ENCODE results near the gene CDH4. TPM values are rescaled to one million over a fixed set of nuclear protein-coding genes. Genes with fewer than 3 reads are reported as not detected.

Gene CDH4
- total and polyA plus RNA-seq, 2 of the 8 experiments (the other 6 are each of a cell fraction or from before 2014, with no cell fraction given): 4.3 to 7.9 TPM

DNA sequence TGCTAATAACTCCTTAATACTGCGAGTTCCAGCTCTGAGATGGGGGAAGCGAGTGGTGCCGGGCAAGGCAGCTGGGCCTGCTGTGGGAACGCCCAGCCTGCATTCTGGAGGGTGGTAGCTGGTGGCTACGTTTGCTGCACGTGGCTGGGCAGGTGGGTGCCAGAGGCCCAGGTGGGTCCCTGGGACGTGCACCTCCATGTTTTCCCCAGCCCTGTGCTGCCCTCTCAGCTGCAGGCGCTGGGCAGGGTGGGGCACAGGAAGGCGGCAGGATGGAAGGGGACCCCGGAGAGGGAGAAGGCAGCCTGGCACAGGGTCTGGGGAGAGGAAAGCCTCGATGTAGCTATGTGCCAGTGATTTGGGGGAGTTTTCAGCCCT lies 388.8 kb downstream of the CDH4 start:
- Histone ChIP-seq H2BK15ac (ENCODE audit: low read length) (no peak overlapping the region), H3K27me3 (replicated peaks in 1 of 4; ENCODE audit: control insufficient read depth in 3 of 4, extremely low read depth in 1 of 4, insufficient read depth in 3 of 4, low read length in 3 of 4) (peaks cover 0 to 3% (median 2%) of the 10 kb centered on the region in 4 experiments; a peak in 3 of 7 replicates)
- TF ChIP-seq SIRT6 (IDR thresholded peaks at IDR 0.05; ENCODE audit: low read length) (no peak), YY1 (IDR thresholded peaks at IDR 0.05; ENCODE audit: low read depth, low read length) (no peak), EGR1 (IDR thresholded peaks at IDR 0.05; ENCODE audit: borderline replicate concordance, low read depth, low read length) (no peak), RFX5 (IDR thresholded peaks at IDR 0.05; ENCODE audit: borderline replicate concordance, low read depth, low read length) (no peak), FOSL1 (IDR thresholded peaks at IDR 0.05; ENCODE audit: insufficient read depth, low read depth, low read length) (no peak), CEBPB (IDR thresholded peaks at IDR 0.05; ENCODE audit: low read depth, low read length) (no peak), GTF2F1 (IDR thresholded peaks at IDR 0.05; ENCODE audit: borderline replicate concordance, low read depth, low read length) (no peak), BCL11A (IDR thresholded peaks at IDR 0.05; ENCODE audit: low read depth in 2 of 2, low read length in 2 of 2) (no peak), TAF7 (optimal IDR thresholded peaks at IDR 0.05; ENCODE audit: borderline replicate concordance, low read depth, low read length) (no peak), SUZ12 (IDR thresholded peaks at IDR 0.05; ENCODE audit: low read length) (no peak), TAF1 (IDR thresholded peaks at IDR 0.05; ENCODE audit: low read depth, low read length) (no peak), CBX5 (IDR thresholded peaks at IDR 0.05; ENCODE audit: low read depth, low read length) (no peak)
- TF ChIP-seq, protein P1, sequence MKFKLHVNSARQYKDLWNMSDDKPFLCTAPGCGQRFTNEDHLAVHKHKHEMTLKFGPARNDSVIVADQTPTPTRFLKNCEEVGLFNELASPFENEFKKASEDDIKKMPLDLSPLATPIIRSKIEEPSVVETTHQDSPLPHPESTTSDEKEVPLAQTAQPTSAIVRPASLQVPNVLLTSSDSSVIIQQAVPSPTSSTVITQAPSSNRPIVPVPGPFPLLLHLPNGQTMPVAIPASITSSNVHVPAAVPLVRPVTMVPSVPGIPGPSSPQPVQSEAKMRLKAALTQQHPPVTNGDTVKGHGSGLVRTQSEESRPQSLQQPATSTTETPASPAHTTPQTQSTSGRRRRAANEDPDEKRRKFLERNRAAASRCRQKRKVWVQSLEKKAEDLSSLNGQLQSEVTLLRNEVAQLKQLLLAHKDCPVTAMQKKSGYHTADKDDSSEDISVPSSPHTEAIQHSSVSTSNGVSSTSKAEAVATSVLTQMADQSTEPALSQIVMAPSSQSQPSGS (IDR thresholded peaks at IDR 0.05; ENCODE audit: low read length): no peak

More for the DNA sequence above, 388.8 kb downstream of the CDH4 start:
- Histone ChIP-seq H2AK5ac (ENCODE audit: low read depth, low read length) (no peak overlapping the region), H4K8ac (ENCODE audit: extremely low read depth, insufficient read depth, low read length) (peak overlapping the region; percentile 80), H4K5ac (ENCODE audit: insufficient read length, low read depth, low read length) (no peak overlapping the region), H4K20me1 (replicated peaks in 1 of 2; ENCODE audit: control insufficient read depth in 1 of 2, insufficient read depth in 2 of 2, low read length in 2 of 2) (no peaks in the 10 kb centered on the region), H3K18ac (ENCODE audit: extremely low read depth, low read length) (no peak overlapping the region), H4K91ac (replicated peaks; ENCODE audit: insufficient read length, low read length) (no peak overlapping the region), H3K56ac (replicated peaks; ENCODE audit: insufficient read length, low read depth, low read length) (no peak overlapping the region), H3K4me3 (ENCODE audit: extremely low read depth in 1 of 4, insufficient read depth in 2 of 4, low read depth in 3 of 4, low read length in 4 of 4) (no peak overlapping the region), H2BK5ac (ENCODE audit: low read depth, low read length) (no peak overlapping the region), H3K23me2 (ENCODE audit: low read depth, low read length) (no peaks in the 10 kb centered on the region), H3K23ac (ENCODE audit: insufficient read length) (no peak overlapping the region), H3K14ac (ENCODE audit: insufficient read length) (no peak overlapping the region), H3K36me3 (ENCODE audit: control insufficient read depth in 2 of 4, insufficient read depth in 4 of 4, low read length in 3 of 4) (no peaks in the 10 kb centered on the region), H3K4me2 (ENCODE audit: insufficient read depth in 1 of 2, low read depth in 2 of 2, low read length in 2 of 2) (no peak overlapping the region), H2BK120ac (replicated peaks; ENCODE audit: low read depth, low read length) (no peak overlapping the region), H2BK12ac (ENCODE audit: low read depth, low read length) (no peak overlapping the region), H2BK20ac (ENCODE audit: low read length) (no peak overlapping the region), H3K9ac (replicated peaks in 1 of 4; ENCODE audit: extremely low read depth in 1 of 4, low read depth in 3 of 4, low read length in 3 of 4) (no peak overlapping the region), H3K9me3 (ENCODE audit: insufficient read depth in 2 of 2, low read depth in 1 of 2, low read length in 1 of 2) (no peaks in the 10 kb centered on the region), H3K79me2 (ENCODE audit: control insufficient read depth in 1 of 2, insufficient read depth in 2 of 2, low read length in 2 of 2) (no peaks in the 10 kb centered on the region), H3K27ac (ENCODE audit: low read depth, low read length) (no peak overlapping the region), H3K79me1 (ENCODE audit: low read depth, low read length) (no peaks in the 10 kb centered on the region), H3K4ac (replicated peaks; ENCODE audit: insufficient read length, low read depth, low read length) (no peak overlapping the region), H2AFZ (ENCODE audit: low read length) (no peak overlapping the region), H3K4me1 (replicated peaks in 1 of 4; ENCODE audit: control insufficient read depth in 3 of 4, insufficient read depth in 4 of 4, low read length in 3 of 4) (peaks cover 0 to 11% (median 6%) of the 10 kb centered on the region in 4 experiments; a peak in 6 of 7 replicates)
- DNase-seq (ENCODE audit: low read depth in 1 of 2, low spot score in 2 of 2) (no peak), FAIRE-seq (no peak)
- CTCF ChIA-PET (ENCODE audit: partially characterized antibody): interaction anchor here (0.9 to 1.9 kb wide), 5 partner anchors 22 to 84 kb away, joined by 3 to 5 read pairs (median 3); no protein-coding TSS in a partner anchor
- WGBS, 2 experiments (ENCODE audit: extremely low coverage in 1 of 2, insufficient coverage in 1 of 2, insufficient read length in 1 of 2, insufficient replicate concordance in 2 of 2, low coverage in 1 of 2, low lambda C conversion rate in 2 of 2, missing lambda C conversion rate in 1 of 2): 80% methylated on average over 8 of the region's 11 CpGs; no CpG with 5 or more reads in 1 of the 2 experiments
- POLR2A ChIA-PET (ENCODE audit: partially characterized antibody): no interaction called here

All from H1 (cell line).